Suppressor macrophage (primary cell): ENCODE results near the gene DZIP1L.
A peak's percentile ranks its signal among the peaks of the same experiment; 100 is the strongest.
"Not testable (repeated sequence)": the region's sequence is repeated elsewhere in the genome, so short reads cannot be mapped to it uniquely, and the experiment has no call there.

Experiments used
- DNase-seq, 4 experiments: peaks; one replicate each; pipeline ENCODE4 v3.0.0-alpha.2; 2020 to 2022
- total RNA-seq, 17 experiments: gene quantifications; one replicate each; lab custom pipeline; 2026; ENCODE audit warnings: mixed read lengths in 6 of 17, inconsistent platforms in 3 of 17; lab: John Stamatoyannopoulos, UW

The DZIP1L gene, protein sequence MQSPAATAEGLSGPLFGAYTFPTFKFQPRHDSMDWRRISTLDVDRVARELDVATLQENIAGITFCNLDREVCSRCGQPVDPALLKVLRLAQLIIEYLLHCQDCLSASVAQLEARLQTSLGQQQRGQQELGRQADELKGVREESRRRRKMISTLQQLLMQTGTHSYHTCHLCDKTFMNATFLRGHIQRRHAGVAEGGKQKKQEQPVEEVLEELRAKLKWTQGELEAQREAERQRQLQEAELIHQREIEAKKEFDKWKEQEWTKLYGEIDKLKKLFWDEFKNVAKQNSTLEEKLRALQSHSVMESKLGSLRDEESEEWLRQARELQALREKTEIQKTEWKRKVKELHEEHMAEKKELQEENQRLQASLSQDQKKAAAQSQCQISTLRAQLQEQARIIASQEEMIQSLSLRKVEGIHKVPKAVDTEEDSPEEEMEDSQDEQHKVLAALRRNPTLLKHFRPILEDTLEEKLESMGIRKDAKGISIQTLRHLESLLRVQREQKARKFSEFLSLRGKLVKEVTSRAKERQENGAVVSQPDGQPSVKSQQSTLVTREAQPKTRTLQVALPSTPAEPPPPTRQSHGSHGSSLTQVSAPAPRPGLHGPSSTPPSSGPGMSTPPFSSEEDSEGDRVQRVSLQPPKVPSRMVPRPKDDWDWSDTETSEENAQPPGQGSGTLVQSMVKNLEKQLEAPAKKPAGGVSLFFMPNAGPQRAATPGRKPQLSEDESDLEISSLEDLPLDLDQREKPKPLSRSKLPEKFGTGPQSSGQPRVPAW
- 1.2 to 11.7 (median 5.0) reads per million in 17 experiments for total RNA-seq

- peak; percentile 78 to 92 (median 86) for DNase-seq
Measured at GRCh38 chr3:138114988-138115971, at the start of gene DZIP1L. DZIP1L (minus strand) TSS chr3:138115608; CDS start chr3:138103971, 11,637 bp downstream.

GRCh38 chr3:138165061-138165460 is 49.7 kb upstream of the DZIP1L start:
- no peak for DNase-seq

GRCh38 chr3:138157743-138158142 is 42.3 kb upstream of the DZIP1L start:
- no peak for DNase-seq

DNA sequence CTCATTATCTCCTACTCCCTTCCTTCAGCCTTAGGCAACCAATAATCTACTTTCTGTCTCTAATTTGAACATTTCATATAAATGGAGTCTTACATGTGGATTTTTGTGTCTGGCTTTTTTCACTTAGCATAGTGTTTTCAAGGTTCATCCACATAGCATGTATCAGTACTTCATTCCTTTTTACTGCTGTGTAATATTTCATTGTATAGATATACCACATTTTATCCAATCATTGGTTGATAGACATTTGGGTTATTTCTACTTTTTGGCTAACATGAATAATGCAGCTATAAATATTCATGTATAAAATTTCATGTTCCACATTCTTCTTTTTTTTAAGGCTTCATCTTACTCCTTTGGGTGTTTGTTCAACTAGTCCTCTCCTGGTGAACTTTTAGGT is 39.1 kb upstream of the DZIP1L start:
- no peak for DNase-seq

- DNase-seq, result peak; percentile 30 to 69 (median 44)
Measured at GRCh38 chr3:138148503-138148902, 33.1 kb upstream of the DZIP1L start.

DNA sequence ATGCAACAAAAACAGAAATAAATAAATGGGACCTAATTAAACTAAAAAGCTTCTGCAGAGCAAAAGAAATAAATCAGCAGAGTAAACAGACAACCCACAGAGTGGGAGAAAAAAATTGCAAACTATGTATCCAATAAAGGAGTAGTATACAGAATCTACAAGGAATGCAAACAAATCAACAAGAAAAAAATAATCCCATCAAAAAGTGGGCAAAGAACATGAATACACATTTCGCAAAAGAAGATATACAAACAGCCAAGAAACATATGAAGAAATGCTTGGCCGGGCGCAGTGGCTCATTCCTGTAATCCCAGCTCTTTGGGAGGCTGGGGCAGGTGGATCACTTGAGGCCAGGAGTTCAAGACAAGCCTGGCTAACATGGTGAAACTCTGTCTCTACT is 26.8 kb upstream of the DZIP1L start:
- not testable (repeated sequence) for DNase-seq

- DNase-seq, result no peak
Measured at GRCh38 chr3:138140940-138141339, 25.5 kb upstream of the DZIP1L start.

DNA sequence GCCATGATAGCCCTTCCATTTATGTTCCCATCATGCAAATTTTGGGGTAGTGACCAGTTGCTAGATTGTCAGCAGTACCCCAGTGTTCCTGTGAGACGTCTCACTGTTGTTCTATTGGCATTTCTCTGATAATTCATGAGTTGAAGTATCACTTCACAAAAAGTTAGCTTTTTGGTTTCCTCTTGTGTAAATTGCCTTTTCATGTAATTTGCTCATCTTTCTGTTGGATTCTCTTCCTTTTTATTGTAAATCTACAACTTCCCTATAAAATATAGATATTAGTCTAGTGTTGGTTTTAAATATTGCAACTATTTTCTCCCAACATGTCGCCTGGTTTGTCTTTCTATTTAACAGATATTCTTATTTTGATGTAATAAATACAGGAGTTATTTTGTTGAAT is 24.3 kb upstream of the DZIP1L start:
- peak in 2 of 4 experiments; percentile 49 to 56 for DNase-seq

- DNase-seq, result peak in 3 of 4 experiments; percentile 28 to 43 (median 32)
Measured at GRCh38 chr3:138137861-138138260, 22.5 kb upstream of the DZIP1L start.

DNA sequence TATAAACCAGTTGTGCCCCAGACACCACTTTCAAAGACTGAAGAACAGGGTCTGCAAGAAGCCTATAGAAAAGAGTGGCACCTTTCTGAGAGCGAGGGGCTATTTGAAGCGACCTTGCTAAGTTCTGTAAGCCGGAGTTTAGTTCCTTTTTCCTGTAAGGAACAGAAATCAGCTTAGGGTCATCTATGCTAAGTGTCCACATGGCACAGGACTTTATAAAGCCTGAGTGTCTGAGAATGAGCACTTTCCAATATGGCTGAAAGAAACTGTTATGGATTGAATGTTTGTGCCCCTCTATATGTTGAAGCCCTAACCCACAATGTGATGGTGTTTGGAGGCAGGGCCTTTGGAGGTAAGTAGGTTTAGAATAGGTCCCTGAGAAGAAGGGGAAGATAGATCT is 20.8 kb upstream of the DZIP1L start:
- peak; percentile 50 to 83 (median 68) for DNase-seq

GRCh38 chr3:138135833-138136194 is 20.4 kb upstream of the DZIP1L start:
- DNase-seq, result peak in 1 of 4 experiments; percentile 40

GRCh38 chr3:138135146-138135832 is 19.9 kb upstream of the DZIP1L start:
- DNase-seq, result peak; percentile 45 to 84 (median 64)

DNA sequence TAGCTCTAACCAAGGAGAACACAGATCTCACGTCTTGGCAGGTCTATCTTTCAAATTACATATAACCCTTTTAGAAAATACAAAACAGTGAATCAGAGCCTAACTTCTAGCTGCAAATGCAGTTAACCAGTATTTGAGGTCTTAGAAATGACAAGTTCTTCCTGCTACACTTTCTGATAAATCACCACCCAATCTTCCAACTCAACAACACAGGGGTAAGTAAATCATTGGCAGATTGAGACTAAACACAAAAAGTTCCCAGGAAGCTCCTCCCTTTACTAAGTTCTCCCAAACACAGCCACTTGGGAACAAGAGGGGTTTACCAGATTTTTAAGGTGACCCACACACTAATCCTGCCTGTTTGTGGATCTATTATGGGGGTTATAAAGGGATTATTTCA is 16.8 kb upstream of the DZIP1L start, which contains the start of gene A4GNT:
Gene A4GNT (minus strand): TSS at position 152 of the 400 bp plus-strand sequence. CDS start 1,134 bp downstream, outside the sequence.
- no peak for DNase-seq

DNA sequence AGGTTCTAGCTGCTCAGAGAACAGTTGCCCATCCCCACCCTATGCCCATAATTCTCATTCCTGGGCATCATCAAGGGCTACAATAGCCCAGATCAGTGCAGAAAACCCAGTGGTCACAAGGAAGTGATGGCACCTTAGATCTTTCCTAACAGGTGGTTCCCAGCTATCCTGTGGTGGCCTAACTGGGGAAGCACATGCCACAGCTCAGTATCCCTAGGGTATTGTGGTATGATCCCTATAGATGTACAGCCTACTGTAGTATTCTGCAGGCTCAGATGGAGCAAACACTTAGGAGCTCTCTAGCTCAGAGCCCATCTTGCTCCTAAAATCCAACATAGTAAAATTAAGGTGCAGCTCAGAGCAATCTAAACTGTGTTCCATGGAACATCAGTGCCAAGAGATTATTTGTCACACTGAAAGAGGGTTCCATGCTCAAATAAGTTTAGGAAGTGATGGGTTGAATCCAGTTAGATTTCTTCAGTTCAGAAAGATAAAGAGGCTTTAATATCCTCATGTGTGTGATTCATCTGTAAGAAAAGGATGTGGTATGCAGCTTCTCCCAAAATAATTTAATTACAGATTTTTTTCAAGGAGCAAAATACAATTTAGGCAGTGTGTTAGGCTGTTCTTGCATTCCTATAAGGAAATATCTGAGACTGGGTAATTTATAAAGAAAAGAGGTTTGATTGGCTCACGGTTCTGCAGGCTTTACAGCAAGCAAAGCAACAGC is 12.4 kb upstream of the DZIP1L start:
- DNase-seq, result no peak

DNA sequence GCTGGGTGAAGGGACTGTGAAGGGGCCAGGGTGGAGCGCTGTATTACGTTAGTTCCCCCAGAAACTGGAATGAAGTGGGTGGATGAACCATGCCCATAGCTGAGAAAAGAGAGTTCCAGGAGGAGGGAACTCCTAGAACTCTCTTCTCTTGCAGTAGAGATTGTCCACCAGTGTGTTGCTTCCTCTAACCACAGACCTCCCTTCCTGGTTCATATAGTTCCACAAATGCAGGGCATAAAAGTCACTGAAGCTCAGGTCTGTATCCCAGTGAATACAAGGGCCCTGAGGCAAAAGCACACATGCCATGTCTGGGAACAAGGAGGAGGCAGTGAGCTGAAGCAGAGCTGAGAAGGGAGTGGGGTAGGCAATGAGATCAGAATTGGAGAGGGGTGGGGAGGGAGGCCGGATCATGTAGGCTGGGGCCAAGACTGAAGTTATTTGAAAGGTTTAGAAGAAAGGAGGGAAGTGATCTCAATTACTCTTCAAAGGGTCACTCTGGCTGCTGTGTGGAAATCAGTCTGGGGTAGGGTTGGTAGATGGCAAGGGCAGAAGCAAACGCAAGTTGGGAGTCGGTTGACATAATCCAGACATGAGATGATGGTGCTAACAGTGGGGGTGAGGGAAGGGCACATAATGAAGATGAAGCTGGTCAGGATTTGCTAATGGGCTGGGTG is 10.3 kb upstream of the DZIP1L start:
- peak; percentile 83 to 95 (median 89) for DNase-seq

DNA sequence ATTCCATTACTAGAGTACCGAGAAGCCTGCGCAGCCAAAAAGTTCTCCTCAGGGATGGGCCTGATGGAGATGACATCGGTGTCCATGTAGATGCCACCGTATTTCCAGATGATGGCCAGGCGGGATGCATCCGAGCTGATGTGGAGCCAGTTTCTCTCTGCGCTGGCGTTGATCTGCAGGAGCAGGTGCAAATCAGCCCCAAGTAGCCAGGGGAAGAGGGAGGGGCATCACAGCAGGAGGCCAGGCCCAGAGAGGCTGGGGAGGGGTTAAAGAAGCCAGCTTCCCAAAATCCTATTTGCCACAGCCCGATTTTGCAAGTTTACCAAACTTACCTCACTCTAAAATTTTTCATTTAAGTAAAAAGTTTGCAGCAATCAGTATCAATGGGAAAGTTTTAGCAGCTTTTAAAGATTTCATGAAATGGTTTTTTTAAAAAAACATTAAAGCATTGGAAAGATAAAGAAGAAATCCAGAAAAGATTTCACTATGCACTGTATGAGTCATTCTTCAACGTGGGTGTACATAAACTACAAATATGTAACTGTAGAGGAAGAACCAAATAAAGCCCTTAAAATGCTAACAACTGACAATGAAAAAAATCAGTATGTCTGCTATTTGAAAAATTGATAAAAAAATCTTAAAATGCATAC is 9.4 kb upstream of the DZIP1L start:
- DNase-seq, result peak; percentile 53 to 83 (median 79)

DNA sequence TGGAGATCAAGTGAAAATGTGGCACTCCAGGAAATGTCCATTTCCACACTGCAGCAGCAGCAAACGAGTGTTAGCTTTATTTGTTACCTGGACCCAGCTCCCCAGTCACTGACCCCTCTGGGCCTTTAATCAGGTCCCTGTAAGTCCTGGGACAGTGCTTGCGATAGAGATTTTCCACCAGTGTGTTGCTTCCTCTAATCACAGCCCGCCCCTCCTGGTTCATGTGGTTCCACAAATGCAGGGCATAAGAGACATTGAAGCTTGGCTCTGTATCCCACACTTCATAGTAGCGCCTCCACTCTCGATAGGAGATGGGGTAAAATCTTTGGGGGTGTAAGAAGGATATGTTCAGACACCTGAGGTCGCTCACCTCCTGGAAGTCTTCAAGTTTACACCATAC is 8.8 kb upstream of the DZIP1L start:
- peak; percentile 55 to 76 (median 68) for DNase-seq

DNA sequence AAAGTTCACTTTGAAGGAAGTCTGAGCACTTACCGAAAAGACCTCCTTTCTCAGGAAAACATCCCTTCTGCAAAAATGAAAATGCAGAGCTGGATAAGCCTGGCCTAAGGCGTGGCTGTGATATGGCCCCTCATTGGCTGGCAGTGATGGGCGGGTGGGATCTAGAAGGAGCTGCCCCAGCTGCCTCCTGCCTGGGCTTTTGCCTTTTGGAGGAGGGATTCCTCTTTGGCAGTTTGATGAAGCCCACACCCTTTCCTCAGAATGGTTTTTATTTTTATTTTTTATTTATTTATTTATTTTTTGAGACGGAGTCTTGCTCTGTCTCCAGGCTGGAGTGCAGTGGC is 4.0 kb upstream of the DZIP1L start:
- DNase-seq, result no peak

DNA sequence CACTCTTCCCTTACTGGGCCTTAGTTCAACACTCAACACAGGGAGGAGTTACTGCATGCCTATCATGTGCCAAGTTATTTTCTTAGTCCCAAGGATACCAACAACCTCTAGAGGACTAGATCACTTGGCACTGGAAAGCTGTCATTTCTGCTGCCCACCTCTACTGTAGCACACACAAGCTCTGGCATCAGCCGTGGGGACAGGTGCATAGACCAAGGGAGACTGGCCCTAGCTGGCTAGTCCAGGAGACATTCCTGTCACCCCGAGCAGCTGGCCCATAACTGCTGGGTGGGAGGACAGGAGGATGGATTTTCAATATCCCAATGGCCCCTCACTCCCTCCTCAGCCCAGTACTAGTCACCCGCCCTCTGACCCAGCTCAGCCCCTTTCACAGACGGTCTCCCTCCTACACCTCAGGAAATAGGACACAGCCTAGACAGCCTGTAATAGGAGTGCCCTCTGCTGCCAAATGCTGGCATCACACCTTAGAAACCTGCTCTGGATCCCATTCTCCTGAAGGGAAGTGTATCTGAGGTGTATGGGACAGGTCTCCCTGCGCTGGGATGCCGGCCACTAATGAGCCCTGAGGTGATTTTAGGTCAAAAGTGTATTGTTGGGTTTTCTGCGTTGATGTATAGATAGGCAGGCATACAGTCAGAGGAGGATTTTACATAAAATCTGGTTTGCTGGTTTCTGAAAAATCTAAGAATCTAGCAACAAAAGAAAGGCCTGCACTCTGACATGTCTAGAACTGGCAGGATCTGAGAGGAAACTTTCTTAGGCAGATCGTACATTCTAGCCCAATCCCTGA is 3.4 kb upstream of the DZIP1L start:
- peak; percentile 76 to 81 (median 78) for DNase-seq
